Stimulated activated CD8-positive, alpha-beta memory T cell treated with anti-CD3 and anti-CD28 coated beads, Interleukin-4, amount 100 ng/mL, for 4 hours (primary cell): ENCODE measurements around the gene UBXN11.
"Not testable (repeated sequence)": the region's sequence is repeated elsewhere in the genome, so short reads cannot be mapped to it uniquely, and the experiment has no call there.

Experiments
- DNase-seq, 2 donors: peaks; one replicate each; pipeline ENCODE4 v3.0.0-alpha.2; 2020; ENCODE audit warnings: low read depth in 2 of 2, low spot score in 1 of 2

The UBXN11 gene

DNA sequence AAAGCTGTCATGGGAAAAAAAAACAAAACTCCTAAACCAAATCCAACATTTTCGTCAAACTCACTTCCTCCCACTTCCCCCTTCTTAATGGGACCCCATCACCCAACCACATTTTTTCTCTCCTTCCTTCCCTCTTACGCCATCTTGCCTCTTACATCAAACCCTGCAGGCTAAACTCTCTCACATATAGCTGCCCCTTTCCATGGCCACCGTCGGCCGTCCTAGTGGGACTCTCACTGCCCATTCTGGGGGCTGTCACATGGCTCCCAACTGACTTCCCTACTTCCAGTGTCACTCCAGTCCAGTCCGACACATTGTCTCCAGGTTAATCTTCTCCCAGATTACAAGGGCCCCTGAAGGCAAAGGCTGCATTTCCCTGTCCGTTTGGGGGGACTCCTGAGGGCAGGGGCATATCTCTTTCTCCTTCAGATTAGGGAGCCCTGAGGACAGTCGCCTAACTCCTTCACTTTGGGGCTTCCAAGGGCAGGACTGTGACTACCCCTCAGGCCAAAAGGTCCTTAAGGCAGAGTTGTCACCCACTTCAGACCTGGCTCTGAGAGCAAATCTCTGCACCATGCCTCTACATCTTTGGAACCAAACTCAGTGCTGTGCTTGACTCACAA is 658 bp downstream of the UBXN11 start:
- DNase-seq = no peak

DNA sequence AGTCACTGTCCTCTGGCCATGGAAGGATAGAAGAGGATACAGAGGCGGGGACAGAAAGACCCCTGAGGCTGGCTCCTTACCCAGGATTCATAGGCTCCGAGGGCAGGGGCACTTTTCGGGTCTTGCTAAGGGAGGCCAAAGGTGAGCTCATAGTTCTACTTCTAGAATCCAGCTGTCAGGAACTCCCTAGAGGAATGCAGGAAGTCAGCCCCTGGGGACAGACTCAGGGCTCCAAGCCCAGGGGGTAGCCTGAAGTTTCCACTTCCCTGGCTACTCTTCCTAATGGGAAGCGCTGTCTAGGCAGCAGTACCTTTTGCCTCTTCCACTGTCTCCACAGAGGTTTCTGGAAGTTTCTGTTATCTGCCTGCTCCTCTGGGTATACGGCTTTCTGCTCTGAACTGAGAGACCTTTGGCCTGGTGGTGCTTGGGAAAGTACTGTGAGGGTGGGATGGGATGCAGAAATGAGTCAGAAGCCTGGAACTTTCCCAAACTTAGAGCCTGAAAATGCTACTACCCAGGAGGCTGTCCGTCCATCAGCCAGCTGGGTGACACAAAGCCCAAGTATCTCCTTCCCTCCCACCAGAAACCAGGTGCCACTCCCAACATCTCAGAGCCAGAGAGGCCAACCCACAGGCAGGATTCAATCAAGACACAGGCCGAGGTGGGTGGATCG is 3.6 kb downstream of the UBXN11 start:
- no peak for DNase-seq

DNA sequence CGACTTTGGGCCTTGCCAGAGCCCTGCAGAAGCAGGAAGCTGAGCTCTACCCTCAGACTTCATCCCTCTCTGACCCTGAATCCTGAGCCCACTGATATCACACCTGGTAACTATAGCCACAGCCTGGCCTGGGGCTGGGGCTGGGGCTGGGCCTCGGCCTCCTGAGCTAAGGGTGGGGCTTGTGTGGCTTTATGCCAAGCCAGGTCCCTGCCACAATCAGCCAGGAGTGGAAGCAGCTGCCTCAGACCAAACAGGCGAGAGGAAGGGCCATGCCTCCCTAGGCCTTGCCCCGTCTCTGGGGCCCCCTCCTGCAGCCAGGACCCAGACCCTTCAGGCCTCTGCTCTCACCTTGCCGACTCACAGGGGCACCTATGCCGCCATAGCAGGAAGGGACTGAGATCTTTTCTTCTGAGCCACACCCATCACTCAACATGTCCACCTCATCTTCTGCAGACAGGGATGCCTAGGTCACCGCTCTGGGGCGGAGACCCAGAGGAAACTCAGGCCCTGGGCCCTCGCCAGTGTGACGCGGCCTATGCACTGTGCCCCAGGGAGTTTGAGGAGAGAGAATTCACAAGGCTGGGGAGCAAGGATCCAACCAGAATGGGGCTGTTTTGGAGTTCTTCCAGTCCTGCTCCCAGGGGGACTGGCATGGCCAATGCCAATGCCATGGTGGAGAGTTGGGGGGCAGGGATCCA is 5.7 kb downstream of the UBXN11 start:
- no peak for DNase-seq

DNA sequence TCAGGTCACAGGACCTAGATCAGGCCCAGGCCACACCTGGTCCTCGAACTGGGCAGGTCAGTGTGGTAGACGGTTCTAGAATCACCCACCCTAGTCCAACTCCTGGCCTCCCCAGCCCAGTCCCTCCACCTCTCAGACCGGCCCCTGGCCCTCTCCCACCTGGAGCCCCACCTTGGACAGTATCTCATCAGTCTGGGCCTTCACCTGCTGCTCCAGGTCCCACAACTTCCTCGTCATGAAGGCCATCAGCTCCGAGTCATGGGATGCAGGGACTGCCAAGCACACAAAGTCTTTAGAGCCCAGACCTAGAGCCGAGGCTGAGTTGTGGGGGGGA is 8.7 kb downstream of the UBXN11 start:
- DNase-seq = no peak

DNA sequence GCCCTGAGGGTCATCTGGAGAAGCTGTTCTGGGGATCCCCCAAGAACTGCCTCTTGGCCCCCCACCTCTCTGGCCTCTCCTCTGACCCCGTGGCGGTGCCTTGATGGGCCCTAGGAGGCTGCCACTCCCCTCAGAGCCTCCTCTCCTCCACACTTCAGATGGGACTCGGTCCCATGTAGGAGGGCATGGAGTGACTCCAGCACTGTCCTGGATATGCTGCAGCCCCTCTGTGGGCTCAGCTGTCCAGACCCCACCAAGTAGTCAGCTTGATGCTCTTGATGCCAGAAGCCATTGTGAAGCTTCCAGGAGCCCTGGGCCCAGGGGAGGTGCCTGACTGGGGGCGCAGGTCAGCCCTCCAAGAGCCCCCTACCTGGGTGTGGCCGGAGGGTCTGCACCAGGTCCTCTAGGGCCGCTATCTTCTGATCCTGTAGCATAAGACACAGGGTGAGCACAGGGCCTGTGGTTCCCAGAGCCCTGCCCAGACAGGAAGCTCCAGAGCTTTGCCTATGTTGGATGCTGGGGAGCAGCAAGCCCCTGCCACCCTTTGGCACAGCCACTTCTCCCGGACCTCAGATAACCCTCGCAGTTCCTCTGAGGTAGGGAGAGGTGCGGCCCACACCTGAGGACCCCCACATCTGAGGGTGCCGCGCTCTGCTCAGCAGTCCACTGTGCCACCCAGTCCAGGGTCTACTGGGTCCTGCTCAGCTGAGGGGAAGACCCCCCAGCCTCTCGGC is 9.2 kb downstream of the UBXN11 start:
- DNase-seq = no peak

DNA sequence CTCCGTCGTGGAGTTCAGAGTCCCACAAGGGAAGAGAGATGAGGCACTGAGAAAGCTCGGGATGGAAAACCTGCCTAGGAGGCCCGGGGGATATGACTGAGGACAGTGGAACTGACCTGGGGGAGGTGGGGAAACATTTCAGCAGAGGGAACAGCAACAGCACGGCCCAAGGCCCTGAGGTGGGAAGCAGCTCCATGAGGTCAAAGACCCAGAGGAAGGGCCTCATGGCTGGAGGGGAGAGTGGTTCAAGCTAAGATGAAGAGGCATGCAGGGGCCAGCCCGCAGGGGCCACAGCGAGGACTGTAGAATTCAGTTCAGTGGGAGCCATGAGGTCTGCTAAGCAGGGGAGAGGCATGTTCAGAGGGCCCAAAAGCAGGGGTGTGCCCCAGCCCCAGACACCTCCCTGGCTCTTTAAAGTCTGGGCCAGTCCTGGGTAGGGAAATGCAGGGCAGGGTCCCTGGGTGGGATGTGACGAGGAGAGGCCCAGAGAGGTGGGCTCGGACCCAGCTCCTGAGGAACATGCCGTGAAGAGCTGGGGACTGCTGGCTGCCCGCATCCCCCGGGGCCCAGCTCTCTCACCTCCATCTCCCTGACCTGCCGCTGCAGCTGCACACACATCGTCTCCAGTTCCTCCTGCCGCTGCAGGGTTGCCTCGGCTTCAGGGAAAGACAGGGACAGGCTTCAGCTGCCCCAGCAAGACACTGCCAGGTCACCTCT is 9.9 kb downstream of the UBXN11 start:
- DNase-seq = no peak

DNA sequence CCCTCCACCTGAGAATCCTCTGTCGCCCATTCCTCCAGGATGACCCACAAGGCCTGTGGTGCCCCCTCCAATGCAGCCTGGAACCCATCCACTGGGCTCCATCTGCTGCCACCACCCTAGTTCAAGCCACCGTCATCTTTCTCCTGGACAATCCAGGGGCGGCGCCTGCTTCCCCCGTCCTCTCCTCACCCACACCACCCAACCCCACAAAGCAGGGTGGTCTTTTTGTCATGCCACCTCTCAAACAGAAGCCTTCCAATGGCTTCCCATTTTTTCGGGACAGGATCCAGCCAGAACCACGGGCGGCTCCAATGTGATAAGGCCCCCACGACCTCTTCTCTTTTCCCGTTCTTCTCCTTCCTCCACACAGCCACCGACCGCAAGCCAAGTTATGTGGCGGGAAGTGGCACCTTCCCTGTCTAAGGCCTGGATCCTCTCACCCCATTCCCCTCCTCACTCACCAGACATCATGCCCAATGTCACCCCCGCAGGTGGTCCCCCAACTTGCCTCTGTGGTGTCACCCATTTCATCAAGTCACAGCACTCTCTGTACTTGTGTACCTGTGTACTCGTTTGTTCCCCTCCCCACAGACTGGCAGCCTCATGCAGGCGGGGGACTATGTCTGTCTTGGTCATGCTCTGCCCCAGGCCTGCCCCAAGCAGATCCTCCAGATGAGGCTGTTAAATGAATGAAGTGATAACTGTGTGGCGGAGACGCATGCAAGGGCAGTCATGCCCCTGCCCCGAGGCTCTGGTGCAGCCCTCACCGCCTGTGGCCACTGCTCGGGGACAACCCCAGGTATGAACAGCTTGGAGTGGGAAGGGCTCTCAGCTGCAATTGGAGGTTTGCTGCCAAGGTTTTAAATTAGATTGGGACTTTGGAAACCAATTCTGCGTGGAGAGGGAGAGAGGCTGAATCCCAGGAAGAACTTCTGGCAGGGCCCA is 11.0 kb downstream of the UBXN11 start:
- DNase-seq = no peak

DNA sequence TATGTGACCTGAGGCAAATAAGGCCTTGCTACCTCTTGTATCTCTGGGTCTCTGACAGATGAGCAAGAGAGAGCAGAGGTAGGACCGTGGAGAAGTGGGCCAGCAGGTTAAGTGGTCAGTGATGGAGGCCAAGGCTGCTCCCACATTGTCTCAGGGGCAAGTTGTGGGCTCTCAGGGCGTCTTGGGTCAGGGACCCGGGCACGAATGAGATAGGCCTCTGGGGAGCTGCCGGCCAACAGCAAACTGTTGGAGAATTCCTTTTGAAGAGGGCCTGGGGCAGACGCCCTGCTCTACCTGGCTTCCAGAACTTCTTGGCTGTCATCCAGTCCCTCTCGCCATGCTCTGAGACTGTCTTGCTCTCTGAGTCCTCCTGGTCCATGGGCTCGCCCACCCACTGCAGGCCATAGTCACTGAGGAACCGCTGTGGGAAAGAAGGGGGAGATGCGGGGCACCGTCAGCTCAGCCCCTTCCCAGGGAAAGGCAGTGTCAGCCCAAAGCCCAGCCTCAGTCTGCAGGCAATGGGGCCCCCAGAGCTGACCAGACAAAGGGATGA is 12.4 kb downstream of the UBXN11 start:
- no peak for DNase-seq

DNA sequence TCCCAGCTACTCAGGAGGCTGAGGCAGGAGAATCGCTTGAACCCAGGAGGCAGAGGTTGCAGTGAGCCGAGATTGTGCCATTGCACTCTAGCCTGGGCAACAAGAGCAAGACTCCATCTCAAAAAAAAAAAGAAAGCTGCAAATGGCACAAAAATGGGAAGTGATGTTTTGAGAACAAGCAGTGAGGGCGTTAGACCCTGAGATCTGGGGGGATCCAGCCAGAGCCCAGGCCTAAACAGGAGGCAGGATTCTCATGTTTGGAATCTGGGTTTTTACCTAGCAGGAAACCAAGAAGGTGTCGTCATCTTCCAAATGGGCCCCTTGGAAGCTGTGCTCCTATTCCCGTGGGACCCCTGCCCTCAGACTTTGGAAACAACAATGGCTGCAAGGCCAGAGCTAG is 13.7 kb downstream of the UBXN11 start:
- not testable (repeated sequence) for DNase-seq

DNA sequence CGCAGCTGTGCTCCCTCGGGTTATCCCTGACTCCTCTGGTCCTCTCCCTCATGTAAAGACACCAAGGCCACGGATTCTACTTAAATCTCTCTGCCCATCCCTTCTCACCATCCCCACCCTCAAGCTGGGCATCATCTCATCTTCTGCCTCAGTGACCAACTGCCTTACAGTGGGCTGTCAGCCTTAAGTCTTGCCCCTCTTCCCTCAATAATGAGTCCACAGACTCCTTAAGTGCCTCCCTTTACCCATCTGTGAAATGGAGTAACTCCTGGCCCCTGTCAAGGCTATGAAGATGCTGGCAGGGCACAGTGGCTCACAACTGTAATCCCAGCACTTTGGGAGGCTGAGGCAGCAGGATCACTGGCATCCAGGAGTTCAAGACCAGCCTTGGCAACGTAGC is 14.5 kb downstream of the UBXN11 start:
- DNase-seq = no peak

DNA sequence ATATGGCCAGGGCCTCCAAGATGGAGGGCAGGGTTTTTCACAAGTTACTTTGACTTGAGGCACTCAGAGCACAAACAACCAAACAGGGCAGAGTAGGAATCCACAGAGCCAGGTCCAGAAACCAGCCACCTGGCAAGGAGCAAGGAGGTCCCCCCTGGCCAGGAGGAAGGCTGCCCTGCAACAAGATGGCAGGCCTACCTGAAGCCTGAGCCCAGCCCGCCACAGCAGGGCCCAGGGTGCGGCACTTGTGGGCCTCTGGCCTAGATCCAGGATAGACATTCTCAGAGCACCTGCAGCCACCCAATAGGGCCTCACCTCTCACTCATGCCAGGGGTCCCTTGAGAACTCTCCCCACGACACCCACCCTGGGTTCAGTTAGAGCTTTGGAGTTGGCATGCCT is 15.0 kb downstream of the UBXN11 start:
- DNase-seq = no peak

DNA sequence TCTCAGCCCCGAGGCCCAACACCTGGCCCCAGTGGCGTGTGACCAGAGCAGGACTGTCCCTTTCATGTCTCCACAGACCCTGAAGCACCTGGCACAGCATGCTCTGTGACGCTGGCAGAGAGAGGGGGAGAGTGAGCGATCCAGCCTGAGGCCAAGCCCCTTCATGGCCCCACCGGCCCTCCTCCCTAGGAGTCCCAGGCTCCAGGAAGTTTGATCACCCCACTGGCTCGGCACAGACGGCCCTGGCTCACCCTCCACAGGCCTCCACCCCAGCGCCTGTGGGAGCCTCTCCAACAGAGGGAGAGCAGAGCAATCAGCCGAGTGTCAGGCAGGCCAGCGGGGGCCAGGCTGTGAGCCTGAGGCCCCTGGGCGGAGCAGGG is 15.6 kb downstream of the UBXN11 start:
- no peak for DNase-seq

DNA sequence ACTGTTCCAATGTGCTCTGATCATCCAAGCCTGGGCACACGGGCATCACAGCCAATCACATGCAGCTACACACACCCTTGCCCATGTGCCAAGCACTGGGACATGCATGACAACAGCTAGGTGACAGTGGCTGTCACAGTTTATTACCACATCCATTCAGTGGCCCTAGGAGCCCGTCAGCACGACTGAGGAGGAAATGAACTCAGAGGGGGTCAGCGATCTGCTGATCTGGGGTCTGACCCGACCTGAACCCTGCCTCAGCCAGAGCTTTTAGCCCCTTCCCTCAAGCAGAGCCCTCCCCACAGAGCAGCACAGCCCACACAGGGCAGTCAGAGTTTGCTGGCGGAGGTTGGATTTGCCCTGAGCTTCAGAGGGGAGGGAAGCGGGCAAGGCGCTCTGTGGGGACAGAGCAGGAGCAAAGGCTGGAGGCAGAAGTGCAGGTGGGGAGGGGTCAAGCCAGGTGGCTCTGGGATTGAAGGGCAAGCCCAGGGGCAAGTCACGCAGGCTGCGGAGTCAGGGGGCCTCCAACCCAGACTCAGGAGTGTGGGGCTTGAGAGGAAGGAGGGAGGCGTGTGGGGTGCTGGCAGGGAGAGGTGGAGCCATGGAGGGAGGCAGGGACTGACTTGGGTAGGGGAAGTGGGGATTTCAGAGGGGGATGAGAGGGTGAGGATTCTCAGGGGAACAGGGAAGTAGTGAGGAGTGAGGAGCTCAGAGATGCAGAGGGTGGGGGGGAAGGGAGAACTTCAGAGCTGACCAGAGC is 16.1 kb downstream of the UBXN11 start:
- no peak for DNase-seq

DNA sequence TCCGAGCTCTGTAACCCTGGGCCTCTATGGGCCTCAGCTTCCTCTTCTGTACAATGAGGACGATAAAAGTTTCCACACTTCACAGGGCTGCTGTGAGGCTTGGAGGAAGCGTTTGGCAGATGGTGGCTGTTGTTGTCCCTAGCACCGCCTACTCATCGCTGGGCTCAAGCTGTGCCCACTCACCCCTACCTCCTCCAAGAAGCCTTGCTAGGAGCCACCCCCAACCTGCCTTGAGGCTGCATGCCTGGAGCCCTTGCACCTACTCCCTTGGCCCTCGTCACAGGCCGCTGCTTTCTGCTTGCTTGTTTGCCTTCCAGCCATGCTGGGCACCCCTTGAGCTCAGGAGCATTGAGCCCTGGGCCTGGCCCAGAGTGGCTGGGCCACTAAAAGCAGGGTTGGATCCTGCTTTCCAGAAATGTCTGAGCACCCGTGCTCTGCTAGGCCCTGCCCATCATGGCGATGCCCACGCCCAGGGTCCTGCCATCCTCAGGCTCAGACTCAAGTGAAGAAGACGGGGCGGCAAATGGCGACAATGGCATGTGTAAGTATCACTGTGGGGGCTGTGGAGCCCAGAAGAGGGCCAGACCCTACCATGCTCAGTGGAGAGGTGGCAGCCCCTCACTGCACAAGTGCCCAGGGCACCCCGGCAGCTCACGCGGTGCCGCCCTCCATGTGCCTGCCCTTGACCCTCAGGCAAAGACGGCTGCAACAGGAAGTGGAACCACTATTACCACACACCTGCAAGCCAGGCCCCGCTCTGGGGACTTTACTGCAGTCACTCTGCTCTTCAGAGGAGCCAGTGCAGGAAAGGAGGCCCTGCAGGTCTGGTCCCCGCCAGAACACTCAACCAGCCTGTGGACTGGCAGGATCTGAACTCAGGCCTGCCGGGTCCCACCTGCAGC is 17.0 kb downstream of the UBXN11 start:
- DNase-seq = no peak

DNA sequence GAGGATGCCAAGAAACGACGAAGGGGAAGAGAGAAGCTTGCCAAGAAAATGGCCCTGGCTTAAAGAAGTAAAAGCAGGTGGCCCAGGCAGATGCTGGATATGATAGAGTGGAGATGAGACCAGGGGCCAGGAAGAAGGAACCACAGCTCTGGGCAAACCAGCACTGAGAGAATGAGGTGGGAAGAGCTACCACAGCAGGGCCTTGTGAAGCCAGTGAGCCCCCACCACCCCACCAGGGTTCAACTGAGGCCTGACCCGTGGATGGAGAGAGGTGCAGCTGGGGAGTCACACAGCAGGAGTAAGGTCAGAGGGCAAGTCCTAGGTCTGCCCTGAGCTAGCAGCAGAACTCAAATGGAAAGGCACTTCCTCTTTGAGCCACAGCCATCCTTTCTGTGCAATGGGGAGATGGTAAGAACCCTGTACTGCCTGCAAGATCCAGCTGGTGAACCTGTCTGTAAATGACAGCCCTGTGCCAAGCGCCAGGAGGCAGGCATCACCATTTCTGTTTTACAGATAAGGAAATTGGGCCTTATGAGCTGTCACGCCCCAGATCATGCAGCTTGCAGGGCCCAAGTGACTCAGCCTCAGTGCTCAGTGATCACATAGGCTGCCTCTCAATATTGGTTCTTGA is 18.0 kb downstream of the UBXN11 start:
- peak; percentile 50 to 51 for DNase-seq

DNA sequence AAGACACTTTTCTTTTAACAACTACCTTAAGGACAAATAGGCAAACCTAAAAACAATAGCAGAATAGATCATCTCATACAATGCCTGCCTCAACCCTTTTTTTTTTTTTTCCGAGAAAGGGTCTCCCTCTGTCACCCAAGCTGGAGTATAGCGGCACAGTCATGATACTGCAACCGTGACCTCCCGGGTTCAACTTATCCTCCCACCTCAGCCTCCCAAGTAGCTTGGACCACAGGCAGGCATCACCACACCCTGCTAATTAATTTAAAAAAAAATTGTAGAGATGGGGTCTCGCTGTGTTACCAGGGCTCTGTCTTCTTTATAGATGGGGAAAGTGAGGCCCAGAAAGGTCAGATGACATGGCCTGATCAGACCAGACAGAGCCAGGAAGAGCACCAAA is 18.6 kb downstream of the UBXN11 start:
- DNase-seq = no peak

DNA sequence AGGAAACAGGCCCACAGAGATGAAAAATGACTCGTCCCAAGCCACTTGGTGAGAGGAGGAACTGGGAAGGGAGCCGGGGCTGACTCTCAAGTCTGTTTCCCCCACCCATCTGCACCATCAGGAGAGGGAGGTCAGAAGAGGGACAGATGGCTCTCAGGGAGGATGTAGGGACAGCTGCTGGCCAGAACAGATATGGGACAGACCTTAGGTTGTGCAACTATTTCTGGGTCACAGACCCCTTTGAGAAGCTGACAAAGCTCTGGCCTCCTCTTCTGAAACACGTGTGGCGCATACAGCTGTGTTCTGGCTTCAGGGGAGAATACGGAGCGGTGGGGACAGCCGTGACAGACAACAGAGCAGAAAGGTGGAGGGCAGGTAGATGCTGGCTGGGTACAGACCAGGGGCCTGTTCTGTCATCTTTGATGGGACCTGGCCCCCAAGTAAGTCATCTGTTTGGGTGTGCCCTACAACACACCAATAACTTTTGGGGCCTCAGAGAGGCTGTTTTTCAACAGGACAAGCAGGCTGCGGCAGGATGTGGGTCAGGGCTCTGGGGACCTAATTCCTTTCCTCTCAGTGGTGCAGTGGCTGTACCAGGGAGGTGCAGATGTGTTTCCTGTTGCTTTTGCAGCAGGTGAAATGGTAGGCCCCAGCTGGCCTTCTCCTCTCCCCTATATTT is 19.3 kb downstream of the UBXN11 start:
- DNase-seq = no peak
